NCI-H2081 (cell line): ENCODE data around the gene ARGFX.
"Not testable (repeated sequence)": the region's sequence is repeated elsewhere in the genome, so short reads cannot be mapped to it uniquely, and the experiment has no call there.

ENCODE experiments used
- DNase-seq, 2 experiments: peaks; one replicate each; lab custom pipeline; 2025; lab: John Stamatoyannopoulos, UW

ARGFX gene

DNA sequence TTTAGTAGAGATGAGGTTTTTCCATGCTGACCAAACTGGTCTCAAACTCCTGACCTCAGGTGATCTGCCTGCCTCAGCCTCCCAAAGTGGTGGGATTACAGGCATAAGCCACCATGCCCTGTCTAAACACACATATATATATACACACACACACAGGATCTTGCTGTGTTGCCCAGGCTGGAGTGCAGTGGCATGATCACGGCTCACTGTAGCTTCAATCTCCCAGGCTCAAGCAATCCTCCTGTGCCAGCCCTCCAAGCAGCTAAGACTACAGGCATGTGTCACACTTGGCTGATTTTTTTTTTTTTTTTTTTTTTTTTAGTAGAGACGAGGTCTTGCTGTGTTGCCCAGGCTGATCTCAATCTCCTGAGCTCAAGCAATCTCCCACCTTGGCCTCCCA is 32.2 kb downstream of the ARGFX start:
- not testable (repeated sequence) for DNase-seq

DNA sequence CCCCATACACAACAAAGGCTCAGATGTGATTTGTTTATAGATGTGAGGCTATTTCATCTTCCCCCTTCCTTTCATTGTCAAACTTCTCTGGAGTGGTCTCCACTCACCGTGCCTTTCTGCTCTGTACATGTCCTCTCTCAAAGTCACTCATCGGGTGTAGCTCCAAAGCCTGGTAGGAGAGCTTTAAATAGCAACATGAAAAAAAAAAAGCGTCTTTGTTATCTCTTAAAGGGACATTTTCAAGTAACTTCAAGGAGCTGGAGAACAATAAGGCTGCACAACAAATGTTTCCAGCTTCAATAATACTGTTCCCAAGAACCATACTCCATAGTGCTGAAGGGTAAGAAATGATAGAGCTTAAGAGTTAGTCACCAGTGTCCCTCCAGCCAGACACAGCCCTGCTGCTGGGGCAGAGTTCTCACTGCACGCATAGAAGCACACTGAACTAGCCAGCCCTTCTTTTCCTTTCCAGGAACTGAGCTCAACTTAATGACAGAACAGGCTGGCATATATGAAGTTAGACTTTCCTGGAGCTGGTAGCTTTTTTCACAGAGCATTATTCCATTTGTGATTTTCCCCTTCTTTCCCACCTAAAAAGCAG is 33.6 kb downstream of the ARGFX start:
- DNase-seq = no peak

DNA sequence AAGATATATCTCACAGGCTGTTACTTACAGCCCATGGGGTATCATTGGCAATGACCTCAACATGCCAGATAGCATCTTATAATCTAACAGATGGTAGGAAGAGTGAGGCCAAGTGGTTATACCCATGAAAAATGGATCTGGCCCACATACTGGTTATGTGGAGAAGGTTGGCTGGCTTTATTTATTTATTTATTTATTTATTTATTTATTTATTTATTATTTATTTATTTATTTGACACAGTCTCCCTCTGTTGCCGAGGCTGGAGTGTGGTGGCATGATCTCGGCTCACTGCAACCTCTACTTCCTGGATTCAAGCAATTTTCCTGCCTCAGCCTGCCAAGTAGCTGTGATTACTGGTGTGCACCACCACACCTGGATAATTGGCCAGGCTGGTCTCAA is 37.0 kb downstream of the ARGFX start:
- no peak for DNase-seq

DNA sequence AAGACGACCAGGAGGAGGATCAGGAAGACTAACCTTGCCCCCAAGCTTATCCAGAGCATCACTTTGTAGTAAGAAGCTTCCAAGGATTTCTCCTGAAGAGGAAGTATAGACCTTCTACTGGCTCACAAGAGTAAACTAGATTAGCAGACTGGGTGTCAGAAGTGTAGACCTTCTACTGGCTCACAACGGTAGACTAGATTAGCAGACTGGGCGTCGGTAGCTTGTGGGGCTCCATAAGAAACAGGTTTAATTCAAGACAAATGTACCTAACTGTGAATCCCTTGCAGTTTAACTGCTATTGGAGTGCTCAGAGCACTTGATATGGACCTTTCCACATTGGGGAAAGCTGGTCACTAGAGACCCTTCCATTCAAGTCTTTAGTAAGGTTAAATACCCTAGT is 38.4 kb downstream of the ARGFX start:
- DNase-seq = no peak
